NCI-H460 (cell line): ENCODE data around the gene CTSV. TPM values are rescaled to one million over a fixed set of nuclear protein-coding genes. Genes with fewer than 3 reads are reported as not detected.

Experiments used
- total RNA-seq: library from RNA; depleted of rRNA; stranded (reverse); fragments of >200 nt; shearing (Covaris generic); gene quantifications from 2 replicates; pipeline ENCODE4 v1.2.3, GENCODE V29; 2014; rRNA removed

CTSV gene
- total RNA-seq, 1 experiment from 2014 or later, result 2.2 TPM

Other genes with a start within 250 kb of the CTSV start
- gene ZNF782, start 184.6 kb downstream of the CTSV start, total RNA-seq, result 4.6 and 5.1 TPM in 2 replicates
- not detected in 2 replicates for gene NUTM2G, start 110.3 kb downstream of the CTSV start, total RNA-seq